GM21390 (cell line): Measurements from ENCODE around the gene MARCHF10.

Experiments
- ATAC-seq: cut with Tn5 transposase; IDR thresholded peaks from one replicate; pipeline ENCODE4 v1.9.1; 2021; ENCODE audit not compliant: unreplicated experiment

The MARCHF10 gene

DNA sequence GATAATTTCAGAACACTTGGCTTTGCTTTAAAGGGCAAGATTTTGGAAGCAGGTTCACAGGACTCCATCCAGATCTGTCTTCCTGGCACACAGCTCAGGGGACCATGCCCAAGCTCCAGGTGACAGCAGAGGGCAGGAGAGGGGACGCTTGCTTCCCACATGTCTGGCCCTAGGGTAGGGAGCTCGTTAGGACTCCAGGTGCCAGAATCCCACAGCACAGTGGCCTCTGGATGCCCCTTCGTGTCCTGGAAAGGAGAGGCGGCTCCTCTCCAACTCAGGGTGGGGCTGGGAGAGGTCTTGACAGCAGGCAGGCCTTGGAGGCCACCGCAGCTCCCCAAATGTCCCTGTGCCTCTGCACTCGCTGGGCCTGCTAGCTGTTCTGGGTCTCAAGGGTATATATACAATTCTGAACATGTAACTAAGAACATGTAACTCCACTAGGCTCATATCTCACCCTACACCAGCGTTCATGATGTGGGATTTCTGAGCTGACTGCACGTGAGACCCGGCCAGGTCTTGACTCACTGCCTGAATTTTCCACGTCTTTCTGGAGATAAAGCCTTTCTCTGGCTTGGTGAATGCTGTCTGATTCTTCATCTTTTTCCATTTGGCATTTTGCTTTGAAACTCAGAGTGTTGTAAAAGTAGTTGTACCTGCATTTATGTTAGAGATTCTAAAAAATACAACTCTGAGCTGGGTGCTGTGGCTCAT is 52.8 kb downstream of the MARCHF10 start:
- ATAC-seq, result no peak

DNA sequence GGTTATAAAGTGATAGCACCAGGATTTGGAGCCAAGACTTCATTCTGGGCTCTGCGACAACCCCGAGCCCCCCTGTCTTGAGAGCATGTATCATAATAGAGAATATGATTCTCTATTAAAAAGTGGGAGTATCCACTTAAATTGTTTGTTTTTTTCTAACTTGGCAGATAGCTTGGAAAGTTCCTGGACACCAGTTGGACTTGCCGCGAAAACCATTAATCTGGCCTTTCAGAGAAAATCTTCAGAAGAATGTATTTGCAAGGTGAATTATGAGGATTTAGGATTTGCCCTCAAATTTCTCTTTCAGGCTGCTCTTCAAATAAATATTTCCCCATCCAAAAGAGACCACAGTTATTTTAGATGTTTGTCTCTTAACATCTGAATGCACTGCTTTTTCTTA is 53.5 kb downstream of the MARCHF10 start:
- ATAC-seq, result no peak

DNA sequence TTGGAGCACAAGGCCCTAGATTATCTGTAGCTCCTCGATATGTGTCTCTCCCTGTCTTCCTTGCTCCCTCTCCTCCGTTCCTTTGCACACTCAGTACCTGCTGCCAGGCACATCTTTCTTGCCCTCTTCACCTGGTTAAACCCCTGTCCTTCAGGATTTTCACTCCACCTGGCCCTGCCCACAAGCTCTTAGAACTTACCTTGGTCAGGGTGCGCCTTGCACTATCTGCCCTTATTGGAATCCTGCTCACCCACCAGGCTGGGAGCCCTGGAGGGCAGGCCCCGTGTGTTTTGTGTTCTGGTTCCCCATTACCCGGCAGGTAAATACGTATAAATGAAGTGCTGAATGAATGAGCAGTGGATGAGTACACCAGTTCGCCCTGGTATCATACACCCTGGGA is 54.6 kb downstream of the MARCHF10 start:
- no peak for ATAC-seq

DNA sequence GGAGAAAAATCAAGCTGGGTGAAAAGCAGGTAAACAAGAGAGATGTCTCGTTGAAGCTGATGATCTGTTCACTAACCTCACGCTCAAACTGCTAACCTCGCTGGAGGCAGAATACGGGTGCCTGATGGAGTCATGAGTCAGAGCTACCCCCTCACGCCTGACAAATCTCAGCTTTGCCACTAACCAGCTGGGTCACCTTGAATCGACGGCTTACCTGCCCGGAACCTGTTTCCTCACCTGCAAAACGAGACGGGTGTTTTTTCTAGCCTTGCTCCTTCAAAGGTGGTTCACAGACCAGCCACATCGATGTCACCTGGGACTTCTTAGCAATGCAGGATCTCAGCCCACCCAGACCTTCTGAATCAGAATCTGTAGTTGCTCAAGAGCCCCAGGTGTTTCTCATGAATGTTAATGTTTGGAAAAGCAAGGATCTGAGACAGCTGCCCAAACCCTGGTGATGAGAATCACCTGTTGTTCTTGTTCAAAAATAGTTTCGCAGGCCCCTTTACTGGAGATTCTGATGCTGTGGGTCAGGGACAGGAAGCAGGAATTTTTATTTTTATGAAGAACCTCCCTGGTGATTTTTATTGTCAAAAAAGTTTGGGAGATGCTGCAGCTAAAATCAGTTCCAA is 56.9 kb downstream of the MARCHF10 start:
- no peak for ATAC-seq

DNA sequence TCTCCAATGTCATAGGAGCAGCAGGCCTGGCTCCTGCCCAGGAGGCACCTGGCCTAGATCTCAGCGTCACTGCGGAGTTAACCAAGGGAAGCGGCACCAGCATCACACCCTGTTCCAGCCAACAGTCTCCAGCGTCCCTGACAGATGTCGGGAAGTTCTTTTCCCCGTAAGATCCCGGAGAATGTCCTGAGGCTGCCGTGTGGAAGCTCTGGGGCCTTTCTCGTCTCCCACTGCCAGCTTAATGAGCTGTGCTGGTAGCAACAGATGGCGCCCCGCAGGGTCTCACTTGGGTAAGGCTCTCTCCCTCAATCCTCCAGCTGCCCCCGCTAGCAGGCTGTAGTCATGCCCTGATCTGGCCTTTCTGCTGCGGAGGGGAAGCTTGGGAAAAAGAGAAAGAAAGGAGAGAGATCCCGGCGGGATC is 57.5 kb downstream of the MARCHF10 start:
- no peak for ATAC-seq

DNA sequence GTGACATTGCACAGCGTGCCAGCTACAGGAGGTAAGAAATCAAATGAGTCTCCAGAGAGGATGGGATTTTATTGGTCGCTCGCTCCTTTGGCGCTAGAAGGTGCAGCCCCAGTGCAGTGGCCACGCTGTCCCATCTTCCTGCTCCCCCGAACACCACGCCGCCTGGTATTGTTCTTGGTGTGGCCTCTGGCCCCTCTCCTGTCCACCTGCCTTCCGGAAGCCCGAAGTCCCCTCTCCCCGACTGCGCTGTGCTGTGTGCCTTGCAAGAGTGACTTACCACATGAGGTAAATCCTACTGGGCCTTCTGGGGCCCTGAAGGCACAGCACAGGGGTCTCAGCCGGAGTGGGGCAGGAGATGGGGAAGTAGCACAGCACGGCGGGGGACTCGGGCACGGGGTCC is 58.2 kb downstream of the MARCHF10 start:
- no peak for ATAC-seq

DNA sequence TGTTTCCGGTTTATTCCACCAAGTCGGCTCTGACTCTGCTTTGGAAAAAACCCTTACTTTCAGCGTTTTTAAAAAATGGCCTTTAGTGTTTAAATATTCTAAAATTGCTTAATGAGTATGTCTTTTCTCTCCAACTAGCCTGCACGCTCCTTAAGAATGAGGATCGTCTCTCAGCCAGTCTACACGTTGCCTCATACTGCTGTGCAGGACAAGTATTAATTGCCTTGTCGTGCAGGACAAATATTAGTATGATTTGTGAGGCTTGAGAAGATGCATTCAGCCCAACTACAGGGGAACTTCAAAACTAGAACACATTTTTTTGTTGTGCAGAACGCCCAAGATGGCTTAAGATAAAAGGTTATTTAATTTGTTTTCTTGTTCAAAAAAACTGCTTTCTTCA is 61.2 kb downstream of the MARCHF10 start:
- no peak for ATAC-seq

DNA sequence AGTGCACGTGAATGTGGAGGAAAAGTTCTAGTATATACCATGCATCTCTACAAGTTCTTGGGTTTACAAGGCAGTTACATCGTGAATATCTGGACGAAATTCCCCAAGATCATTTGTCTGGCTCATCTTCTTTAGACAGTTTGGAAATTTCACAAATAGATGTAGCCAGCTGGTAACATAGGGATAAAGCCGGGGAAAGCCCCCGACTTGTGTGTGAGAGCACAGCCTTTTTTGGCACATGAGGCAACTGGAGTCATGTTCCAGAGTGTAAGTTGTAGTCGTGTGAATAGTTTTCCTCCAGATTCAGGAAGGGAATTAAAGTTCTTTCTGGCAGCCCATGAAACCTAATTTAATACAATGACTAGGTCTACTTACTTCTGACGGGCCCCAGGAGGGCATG is 62.3 kb downstream of the MARCHF10 start:
- ATAC-seq, result no peak

DNA sequence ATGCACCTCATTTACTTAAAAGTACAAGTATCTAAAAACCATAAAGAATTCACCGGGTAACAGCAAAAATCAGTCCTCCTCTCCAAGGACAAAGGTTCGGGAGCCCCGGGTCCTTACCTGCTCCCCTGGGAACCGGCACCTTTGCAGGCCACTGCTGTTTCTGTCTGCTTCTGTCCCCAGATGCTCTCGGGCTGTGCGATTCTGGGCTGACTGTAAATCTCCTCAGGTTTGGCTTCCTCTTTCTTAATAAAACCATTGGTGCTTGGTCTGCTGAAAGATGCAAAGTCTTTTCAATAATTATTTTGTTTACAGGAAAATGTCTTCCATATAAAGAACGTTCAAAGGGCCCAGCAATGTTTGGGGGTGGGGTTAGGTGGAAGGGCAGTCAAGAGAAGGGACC is 63.9 kb downstream of the MARCHF10 start:
- no peak for ATAC-seq

DNA sequence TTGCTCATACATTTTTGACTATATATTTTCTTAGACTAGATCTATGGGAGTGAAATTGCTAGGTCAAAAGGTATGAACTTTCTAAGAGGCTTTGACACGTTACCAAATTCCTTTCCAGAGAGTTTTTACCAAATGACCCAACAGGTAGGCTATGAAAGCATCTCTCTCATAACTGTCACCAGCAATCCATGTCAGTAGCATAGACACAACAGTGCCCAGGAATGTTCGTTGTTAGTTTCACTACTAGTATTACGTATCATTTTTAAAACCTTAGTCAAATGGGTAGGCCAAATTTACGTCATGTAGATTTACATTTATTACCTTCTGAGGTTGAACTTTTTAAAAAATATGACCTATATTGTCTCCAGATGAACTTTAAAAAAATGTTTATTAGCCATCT is 66.8 kb downstream of the MARCHF10 start:
- ATAC-seq, result no peak

DNA sequence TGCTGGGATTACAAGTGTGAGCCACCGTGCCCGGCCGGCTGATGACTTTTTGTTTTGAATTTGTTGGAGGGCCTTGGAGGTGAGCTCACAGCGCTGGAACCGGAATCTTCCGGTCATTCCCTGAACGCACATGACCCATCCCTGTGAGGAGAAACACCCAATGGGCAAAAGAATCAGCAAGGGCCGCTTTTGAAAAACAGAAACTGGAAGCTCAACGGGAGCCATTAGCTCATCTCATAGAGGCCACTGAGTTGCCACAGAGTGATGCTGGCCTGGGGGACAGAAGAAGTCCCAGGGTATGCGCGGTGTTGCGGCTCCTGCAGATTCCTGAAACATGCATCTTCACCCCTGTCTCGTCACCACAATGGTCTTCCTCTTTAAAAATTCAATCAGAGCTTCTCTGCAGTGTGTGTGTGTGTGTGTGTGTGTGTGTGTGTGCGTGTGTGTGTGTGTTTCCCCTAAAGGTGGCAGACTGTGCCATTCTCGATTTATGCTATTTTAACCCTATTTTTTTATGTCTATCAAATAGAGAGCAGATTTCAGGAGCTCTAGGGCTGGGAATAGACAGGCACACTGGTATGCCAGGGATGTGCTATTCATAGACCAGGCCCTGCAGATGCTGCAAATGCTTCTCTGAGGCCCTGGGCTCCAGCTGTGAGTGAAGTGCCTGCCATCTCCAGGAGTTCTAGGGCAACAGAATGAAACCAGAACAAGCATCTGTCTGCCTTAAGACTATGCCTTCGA is 68.3 kb downstream of the MARCHF10 start:
- ATAC-seq, result no peak

DNA sequence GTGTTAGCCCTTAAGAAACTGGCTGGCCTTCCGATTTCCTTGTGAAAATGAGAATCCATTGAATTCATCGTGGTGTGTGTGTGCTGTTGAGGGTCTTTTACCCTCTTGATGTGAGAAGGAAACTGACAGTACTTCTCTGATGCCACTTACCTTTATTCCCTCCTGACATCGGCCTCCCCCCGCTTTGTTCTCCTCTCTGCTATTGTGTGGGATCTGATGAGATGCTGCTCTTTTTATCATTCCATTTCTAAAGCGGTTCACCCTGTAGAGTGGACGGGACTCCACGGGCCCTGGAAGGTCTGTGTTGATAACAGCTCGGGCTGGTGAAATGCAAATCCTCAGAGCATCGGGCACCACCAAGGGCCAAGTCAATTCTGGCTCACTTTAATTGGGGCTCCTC is 69.8 kb downstream of the MARCHF10 start:
- ATAC-seq, result no peak

DNA sequence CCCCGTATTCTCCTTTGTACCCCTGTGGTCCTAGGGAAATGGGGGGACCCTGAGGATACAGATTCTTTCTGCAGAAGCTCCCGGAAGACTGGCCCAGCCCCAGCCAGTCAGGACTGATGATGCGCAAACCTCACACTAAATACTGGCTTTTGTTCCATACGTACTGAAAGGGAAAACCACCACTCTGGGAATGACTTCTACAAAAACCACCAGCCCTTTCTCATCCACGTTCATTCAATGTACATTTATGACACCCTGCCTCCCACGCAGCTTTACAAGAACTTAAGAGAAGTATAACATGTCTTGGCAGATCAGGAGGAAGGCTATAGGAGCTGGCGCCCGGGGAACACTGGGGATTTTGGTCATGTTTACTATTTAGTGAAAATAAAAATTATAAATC is 70.6 kb downstream of the MARCHF10 start:
- ATAC-seq, result no peak

DNA sequence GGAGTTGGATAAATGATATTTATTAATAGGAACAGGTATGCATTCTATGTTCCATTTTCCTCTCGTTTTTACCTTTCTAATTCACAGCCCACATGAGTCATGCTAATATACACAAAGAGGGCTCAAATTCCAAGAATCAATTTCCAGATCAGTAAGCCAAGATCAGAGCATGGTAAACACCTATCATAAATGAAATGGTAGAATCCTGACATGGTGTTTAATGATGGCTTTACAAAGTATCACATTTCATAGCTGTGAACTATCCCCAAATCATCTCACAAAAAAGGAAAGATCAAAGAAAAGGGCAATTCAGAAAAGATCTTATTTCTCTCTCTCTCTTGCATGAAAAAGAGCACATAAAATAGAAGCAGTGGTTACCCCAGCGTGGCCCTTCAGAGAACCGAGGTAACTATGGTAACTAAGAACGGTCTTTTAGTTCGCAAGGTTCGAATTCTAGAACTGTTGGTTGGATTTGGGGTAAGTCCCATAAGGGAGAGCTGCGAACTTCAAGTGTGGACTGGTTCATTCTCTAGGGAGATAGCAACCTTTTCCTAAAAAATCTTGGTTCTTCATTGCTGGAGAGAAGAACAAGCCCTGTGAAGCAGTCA is 73.0 kb downstream of the MARCHF10 start:
- ATAC-seq, result no peak

DNA sequence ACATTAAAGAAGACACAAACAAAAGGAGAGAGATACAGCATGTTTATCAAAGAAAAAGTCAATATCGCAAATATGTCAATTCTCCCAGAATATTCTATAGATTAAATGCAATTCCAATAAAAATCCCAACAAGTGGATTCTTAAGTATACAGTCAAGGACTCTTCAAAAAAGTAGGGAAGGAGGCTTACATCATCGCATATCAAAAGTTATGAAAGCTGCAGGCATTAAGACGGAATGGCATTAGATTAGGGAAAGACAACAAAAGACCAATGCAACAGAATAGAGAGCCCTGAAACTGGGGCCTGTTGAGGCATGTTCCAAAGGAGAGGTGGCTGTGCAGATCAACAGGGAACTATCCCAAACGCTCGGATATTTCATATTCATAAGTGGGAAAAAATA is 76.0 kb downstream of the MARCHF10 start:
- no peak for ATAC-seq

DNA sequence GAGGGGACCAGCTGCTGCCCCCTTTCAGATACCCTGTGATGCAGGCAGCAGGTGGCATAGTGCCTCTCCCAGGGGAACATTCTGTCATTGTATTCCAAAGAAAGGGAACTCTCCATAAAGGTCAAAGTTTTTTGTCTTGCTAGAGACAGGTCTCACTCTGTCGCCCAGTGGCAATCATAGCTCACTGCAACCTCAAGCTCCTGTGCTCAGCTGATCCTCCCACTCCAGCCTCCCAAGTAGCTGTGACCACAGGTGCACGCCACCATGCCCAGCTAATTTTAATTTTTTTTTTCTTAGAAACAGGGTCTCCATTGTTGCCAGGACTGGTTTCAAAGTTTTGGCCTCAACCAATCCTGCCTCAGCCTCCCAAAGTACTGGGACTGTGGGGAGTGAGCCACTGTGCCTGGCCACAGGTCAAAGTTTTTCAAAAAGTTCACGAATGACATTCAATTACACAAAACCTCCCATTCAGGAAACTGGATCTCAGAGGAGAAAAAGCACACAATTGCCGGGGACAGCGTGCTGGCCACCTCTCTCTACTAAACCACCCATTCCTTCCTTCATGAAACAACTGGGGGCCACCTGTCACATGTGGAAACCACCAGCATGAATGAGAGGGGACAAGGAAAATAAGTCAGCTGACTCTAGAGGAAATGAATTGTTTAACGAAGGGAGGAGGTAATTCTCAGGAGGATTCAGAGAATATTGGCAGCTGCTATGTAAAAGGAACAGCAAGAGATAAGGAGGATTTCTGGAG is 80.0 kb downstream of the MARCHF10 start:
- ATAC-seq, result no peak

DNA sequence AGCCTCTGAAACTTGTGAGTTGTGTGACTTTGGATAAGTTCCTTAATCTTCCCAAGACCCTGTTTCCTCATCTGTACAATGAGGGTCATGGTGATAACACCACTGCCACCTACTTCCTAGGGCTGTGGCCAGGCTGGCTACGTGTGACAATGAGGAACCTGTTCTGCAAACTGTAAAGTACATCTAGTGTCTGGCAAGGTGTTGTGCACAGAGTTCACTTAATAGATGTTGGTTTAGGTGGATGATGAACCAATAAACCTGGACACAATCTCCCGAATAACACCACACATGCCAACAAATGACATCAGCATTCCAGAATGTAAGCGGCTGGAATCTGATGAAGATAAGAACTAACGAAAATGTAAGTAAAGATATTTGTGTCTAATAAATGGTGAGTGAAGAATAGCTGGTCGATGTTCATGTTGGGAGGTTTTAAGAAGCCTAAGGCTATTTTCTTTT is 82.3 kb downstream of the MARCHF10 start:
- ATAC-seq, result no peak

DNA sequence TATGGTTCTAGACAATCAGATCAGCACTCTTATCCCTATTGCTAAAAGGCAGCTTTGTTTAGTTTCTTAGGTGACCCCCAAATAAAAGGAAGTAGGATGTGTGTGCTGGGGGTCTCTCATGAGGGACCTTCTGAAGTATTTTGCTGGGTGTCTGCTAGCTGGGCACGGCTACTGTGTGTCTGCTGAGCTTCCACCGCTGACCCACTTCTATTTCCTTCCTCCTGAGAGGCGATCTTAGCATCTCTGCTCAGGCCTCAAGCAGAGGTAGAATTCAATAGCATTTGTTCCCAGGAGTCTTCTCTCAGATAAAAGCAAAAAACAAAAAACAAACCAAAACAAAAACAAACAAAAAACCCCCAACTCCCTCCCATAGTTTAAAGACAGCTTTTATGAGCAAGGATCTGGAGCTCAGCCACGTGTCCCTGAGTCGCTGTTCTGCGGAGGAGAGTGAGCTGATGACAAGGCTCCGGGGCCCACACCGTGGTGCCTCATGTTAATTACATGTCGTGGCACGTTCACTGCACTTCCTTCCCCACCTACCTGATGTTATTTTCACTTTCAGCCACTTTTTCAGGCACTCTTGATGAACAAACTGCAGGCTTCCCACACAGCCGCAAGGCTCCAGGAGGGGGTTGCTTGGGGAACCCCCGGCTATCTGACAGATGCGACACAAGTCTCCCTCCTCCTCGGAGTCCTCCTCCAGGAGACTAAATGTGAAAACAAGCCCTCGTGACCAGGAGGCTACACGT is 83.5 kb downstream of the MARCHF10 start:
- peak; percentile 95 for ATAC-seq

DNA sequence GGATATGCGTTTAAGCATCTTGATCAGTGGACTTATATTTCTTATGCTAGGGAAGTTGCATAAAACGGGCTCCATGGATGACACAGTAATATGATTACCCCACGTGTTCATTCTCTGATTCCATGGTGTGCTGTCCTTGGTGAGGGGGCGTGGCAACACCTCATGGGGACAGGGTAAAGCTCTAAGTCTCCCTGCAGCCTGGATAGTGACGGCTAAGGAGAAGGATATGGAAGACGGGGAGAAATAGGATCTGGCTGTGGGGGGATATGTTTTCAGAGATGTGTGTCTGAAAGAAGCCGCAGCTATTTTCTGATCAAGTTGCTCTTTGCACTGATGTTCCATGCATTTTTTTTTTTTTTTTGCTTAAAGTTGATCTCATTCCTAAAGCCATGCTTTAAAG is 84.3 kb downstream of the MARCHF10 start:
- ATAC-seq, result no peak

DNA sequence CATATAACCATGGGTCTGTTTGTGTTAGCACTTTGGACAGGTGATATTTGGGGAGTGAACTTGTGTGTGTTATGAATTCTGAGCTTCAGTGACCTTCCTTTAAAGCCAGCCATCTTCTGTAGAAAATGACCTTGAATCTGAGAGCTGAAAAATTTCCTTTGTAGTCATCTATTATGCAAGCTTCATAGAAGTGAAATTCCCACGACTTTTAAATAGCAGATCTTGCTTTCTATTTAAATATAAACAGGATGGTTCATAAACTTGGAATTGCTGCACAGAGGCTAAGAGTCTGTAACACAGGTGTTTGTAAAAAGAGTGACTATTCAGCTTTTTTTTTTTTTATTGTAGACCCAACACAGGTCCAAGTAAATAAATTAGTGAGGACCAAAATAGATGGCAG is 85.5 kb downstream of the MARCHF10 start:
- ATAC-seq, result no peak
